RCC 7860 (cell line): Measurements from ENCODE around the gene SLC24A3.

Experiments
- DNase-seq: peaks from one replicate; pipeline ENCODE4 v3.0.0-alpha.2; 2015; ENCODE audit warnings: low spot score
- FAIRE-seq: peaks from 2 replicates; lab custom pipeline; 2012; peaks lifted over from hg19 to GRCh38; lab: Jason Lieb, UNC

Gene SLC24A3

DNA sequence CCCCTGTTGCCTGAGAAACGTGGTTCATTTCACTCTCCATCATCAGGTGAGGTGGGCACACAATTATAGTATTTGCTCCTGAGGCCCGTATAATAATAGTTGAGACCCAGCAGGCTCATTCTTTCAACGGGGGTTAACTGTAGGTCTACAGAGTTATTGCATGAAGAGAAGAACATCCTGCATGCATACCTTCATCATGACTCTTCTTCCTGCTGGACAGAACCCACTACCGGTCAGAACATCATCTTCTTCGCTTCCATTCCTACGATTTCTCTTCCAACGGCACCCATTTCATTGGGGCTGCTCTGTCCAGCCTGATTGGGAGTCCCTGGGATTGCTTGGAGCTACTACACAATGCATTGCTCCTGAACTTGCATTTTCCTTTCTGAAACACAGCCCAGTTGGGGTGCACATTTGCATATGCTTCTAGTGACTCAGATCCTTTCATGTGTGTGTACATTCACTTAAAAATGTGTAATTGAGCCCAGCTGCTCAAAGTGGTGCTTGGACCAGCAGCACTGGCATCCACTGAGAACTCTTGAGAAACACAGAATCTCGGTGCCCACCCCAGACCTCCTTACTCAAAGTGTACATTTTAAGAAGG lies 57.4 kb downstream of the SLC24A3 start:
- FAIRE-seq (no peak), DNase-seq (no peak)

DNA sequence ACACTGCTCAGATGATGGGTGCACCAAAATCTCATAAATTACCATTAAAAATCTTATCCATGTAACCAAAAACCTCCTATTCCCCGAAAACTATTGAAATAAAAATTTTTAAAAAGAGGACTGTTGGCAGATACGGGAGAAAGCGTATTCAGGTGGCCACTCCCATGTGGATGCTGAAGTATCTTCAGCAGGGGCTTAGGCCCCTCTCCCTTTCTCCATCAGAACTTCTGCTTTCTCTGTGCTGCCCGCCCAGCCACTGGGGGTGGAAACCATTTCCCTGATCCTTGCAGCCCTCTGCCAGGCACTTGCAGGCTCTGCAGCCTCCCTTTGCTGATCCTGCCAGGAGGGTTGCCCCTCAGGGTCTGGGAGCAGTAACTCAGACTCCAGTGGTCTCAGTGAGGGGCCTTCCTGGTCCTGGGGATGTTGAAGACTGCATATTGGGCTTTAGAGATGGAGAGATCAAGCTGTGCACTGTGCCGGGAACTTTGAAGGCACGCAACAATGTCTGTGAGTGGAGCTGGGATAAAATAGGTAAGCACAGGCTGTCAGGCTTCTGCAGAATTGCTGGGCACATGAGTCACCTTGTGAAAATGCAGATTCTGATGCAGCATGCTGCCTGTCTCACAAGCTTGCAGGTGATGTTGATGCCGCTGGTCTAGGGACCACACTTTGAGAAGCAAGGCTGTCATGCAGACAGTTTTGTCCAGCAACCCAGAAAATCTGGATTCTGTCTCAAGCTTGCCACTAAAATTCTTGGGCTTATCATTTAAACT lies 59.6 kb downstream of the SLC24A3 start:
- no peak for FAIRE-seq

DNA sequence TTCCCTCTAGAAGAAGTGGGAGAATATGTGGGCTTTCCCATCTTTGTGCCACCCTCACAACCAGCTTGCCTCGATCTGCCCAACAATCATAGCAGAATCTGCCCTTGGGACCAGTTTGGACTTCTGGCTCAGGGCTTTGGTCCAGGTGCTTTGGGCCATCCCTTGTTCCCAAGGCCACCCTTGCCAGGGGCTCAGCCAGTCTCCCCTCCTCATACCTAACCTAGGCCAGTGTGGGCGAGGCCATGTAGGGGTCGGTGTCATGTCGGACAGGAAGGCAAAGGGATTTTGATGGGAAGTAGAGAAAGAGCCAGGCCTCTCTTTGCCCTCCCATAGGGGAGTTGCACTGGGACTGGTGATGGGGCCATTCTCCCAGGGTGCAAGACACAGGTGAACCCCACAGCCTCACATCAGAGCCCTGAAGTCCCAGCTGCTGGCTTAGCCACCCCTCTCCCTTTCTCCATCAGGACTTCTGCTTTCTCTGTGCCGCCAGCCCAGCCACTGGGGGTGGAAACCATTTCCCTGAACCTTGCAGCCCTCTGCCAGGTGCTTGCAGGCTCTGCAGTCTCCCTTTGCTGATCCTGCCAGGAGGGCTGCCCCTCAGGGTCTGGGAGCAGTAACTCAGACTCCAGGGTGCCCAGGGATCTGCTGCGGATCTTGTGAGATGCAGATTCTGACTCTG lies 60.7 kb downstream of the SLC24A3 start:
- FAIRE-seq (no peak), DNase-seq (no peak)

More for the DNA sequence above, 59.6 kb downstream of the SLC24A3 start:
- DNase-seq, result no peak

DNA sequence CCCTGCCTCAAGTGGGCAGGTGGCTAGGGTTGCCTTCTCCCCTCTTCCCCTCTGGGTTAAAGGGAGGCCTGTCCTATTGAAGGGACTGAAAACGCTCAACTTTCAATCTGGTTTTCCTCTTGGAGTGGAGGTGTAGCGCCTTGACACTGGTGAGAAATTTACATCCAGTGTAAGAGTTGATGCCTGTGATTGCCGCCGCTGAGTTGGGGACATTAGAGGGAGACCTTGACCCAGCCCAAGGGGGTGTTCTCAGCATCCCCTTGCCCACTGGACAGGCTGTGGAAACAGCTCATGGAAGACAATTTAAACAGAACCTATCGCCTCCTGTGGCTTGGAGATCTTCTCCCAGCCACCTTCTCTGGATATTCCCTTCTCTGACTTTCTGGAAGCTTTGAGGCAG lies 61.6 kb downstream of the SLC24A3 start:
- FAIRE-seq (no peak), DNase-seq (no peak)

DNA sequence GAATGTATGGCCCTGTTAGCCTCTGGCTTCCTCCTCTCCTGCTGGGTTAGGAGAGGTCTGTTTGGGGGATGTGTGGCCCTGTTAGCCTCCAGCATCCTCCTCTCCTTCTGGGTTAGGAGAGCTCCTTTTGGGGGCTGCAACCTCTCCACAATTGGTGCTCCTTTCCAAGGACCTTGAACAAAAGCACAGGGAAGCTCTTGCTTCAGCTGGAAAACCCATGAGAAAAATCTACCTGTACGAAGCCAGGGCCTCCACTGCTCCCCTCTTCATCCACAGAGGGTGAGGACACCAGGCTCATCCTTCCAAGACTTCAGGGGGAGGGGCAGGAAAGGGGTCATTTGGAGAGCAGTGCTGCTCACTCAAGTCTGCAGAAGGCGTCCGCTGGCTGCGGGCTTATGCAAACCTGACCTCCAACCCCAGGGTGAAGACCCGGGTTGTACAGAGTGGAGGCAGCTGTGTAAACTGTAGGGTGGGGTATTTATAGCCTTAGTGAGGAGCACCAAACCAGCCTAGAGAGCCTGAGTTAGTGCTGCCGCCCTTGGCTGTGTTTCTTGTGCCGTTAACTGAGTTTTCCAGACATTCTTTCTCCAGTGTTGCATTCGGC lies 62.1 kb downstream of the SLC24A3 start:
- no peak for FAIRE-seq
- no peak for DNase-seq

DNA sequence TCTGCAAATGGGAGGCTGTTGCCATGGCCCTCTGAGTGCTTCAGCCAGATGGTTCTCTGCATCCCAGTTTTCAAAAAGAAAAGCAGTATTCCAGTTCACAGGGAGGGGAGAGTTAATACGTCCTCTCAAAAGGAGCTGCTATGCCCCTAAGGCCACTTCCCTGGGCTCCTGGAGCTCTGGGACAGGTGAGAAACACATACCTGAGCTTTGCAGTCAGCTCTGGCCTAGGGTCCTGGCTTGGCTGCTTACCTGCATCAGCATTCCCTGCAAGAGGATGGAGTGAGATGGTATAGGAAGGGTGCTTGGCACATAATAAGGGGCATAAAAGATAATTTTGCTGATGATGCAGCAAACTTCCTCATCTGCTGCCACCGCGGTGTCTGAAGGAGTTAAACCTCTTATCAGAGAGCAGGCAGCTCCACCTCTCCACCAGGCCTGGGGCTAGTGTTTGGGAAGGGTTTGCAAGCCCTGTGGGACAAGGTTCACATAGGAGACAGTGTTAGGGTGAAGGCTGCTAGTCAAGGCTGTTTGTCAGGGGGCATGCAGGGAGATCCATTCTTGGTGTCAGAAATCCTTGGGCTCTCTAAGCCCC lies 62.7 kb downstream of the SLC24A3 start:
- DNase-seq, result no peak
- no peak for FAIRE-seq

DNA sequence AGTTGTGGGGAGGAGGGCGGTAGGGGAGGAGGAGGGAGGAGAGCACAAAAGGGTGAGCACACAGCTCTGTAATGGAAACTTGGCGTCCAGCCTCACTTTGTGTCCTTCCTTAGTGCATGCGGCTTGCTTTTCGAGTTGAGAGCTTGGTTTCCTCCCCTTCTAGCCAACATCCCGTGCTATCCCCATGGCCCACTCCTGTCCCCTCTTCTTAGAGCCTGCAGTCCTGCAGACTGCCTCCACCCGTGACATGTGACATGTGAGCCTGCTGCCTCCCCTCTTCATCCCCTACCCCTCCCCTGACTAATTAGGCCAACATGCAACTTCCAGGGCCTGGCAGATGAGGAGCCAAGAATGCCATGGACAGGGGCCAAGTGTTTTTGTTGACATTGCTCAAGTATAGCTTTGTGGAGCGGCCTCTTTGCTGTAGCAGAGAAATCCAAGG lies 63.2 kb downstream of the SLC24A3 start:
- DNase-seq (no peak), FAIRE-seq (no peak)

DNA sequence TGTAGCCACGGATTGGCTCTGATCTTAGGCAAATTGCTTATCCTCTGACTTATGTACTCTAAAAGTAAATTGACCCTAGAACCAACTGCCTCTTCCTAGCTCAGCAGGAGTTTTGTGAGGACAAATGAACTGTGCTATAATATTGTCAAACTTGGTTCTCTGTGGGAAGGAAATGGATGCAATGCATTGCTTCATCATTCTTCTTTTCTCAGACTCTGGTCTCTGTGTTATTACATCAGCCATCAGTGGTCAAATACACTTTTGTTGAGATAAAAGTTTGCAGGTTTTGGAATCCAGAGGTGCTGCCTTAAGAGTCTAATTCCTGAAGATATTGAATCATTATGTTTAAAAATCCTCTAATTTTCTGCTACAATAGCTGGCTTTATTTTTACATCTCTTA lies 64.9 kb downstream of the SLC24A3 start:
- FAIRE-seq (no peak), DNase-seq (no peak)

DNA sequence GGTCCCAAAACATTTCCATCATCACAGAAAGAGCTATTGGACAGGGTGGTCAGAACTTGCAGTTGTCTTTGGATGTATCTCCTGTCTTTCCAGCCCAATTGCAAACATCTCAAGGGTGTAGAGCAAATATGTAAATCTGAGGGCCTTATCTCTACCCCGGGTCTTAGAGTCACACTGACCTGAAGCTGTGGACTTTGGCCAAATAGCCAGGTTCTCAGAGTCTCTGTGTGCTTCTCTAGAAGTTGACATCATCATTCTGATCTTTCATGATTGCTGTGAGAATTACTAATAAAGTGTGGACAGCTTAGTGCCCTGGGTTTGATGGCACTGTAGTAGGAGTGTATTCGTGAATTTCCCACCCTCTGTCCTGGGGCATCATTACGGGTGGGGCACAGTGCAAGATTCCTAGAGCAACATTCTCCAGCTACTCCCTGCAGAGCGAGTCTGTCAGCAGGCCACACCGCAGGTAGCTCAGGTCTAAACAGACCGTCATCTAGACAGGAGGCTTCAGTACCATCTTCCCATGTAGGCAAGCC lies 71.1 kb downstream of the SLC24A3 start:
- FAIRE-seq, result no peak
- no peak for DNase-seq

DNA sequence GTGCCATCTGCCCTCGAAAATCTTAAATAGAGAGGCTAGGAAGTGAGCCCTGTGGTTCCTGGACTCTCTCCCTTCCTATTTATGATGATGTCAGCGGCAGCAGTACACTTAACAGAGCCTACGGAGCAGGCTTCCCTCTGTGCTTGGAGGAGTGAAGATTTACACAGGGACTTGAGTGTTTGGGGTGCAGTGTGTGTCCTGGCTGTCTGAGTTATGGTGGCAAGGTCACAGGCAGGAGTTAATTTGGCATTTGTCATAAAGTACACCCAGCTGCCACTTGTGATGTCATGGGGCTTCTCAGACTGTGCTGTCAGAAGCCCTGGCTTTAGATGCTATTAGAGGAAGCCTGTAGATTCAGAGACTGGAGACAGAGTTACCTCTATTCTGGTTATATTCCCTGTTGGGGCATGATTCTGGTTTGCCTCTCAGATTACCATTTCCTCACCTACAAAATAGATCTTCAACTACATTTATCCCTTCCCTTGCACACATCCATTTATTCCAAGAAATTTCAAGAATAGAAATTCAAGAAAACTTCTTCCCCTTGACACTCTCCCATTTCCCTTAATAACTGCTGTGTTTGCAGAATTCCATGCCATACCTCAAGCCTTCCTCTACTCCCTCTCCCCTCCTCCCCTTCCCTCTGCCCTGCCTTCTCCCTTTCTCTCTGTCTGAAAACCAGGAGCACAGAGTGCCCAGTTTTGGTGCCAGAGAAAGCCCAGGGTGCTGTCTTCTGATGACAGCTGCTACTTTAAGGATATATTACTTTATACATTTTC lies 72.1 kb downstream of the SLC24A3 start:
- FAIRE-seq, result no peak
- no peak for DNase-seq

DNA sequence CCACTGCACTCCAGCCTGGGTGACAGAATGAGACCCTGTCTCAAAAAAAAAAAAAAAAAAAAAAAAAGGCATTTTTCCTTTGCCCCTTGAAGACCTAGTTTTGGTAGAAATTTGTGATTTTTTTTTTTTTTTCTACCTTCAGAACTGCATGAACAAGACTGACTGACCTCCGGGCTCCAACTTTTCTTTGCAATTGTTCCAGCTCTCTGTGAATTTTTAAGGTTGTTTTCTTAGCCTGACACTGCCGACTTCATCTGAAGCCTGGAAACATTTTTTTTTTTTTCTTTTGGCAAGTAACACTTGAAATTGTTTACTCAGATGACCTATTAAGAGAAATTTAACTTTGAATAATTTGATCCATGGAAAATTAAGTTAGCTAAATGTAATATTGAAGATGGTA lies 73.0 kb downstream of the SLC24A3 start:
- DNase-seq (no peak), FAIRE-seq (no peak)

DNA sequence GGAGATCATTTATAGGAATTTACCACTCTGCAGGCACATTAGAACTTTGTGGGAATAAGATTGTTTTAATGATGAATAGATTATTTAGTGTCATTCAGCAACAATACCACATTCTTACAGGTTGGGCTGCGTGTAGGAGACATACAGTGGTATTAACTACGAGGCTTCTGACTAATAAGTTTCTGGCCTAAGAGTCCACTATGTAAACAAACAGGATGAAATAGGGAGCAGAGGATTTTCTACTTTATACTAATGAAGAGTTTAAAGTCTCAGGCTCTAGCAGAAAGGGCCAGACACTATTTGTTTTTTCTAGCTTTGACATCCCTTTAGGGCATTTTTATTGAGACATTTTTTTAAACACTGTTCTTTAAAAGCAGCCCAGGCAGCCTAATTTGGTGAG lies 75.6 kb downstream of the SLC24A3 start:
- FAIRE-seq (no peak), DNase-seq (no peak)

DNA sequence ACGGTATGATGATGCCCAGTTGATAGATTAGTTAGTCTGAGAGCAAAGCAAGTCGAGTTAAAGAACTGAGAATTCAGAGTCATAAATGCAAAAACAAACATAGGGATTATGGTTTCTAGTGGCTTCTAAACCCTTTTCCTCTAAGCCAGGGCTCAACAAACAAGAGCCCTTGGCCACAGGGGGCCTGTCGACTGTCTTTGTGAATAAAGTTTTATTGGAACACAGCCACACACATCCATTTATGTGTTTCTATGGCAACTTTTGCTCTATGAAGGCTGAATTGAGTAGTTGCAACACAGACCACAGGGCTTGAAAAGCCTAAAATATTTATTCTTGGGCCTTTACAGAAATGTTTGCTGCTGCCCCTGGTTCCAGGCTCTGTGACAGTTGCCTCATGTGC lies 76.2 kb downstream of the SLC24A3 start:
- DNase-seq (no peak), FAIRE-seq (no peak)

DNA sequence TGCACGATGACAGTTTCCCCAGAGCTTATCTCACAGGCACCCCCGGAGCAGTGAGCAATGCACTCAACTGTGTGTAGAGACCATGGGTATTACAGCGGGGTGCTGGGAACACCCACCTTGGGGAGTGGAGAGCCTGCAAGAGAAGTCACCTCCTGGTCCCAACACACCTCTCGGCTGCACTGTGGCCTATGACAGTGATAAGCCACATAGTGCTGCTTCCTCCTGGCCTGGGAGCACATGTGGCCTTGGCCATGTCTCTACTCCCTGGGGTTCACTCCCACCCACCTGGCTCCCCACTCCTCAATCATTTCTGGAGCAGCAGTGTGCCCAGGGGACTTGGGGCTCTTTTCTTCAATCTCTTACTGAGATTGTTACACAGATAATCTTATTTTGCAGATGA lies 77.0 kb downstream of the SLC24A3 start:
- DNase-seq, result no peak
- FAIRE-seq, result no peak

DNA sequence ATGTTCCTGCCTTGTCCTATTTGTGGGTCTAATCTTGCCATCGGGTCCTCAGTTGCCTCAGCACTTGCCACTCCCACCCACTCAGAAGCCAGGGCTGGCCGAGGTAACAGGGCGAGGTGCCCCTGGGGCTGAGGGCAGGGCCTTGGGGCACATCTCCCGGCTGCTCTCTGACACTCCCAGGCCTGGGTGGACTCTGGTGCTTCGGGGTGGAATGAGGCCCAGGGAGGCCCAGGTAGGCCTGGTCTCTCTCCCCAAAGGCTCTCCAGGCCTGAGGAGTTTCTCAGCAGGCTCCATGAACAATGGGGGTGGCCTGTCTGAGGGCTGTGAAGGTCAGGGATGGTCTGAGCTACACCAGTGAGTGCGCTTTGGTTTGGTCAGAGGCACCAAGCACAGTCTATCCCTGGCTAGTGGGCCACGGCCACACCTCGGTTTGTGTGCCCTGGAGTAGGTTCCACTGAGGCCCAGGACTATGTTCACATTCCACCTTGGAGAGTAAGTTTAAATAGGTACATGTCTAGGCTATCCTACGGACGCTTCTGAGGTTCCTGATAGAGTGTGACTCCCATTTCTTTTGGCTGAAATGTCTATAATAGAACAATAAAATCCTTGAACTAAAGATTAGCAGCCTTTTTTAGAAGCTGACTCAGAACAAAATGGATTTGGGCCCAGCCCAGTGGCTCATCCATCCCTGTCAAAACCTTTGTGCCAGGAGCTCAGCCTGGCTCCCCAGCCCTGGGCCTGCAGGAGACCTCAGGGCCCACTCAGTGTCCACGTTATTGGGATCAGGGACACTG lies 78.8 kb downstream of the SLC24A3 start:
- DNase-seq (no peak), FAIRE-seq (no peak)

DNA sequence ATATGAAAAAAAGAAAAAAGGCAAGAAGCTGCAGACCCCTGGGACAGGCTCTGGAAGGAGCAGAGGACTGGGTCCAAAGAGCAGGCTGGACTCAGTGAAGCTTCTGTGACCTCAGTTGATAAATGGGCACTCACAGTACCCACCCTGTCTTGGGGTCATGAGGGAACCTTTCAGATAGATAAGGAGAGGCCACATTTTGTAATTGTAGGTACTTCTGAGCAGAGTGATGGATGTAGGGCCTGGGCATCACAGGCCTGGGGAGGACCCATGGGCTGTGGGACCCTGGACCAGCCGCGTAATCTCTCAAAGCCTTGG lies 79.3 kb downstream of the SLC24A3 start:
- no peak for FAIRE-seq
- no peak for DNase-seq

DNA sequence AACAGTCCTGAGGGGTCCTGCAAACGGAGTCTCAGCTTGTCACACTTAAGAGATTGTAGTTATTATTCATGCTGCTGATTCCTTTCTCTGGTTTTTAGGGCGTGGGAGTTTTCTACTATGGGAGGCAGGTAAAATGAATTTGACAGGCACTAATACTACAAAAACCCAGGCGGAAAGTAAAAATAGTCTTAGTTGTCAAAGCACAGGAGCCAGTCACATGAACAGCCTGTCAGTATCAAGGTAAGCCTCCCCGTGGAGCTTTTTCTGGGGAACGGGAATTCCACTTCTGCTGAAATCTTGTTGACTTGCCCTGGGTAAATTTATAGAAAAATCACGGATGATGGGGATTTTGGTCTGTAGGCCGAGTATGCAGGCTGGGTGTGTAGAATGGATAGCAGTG lies 79.8 kb downstream of the SLC24A3 start:
- DNase-seq, result no peak
- FAIRE-seq, result no peak

DNA sequence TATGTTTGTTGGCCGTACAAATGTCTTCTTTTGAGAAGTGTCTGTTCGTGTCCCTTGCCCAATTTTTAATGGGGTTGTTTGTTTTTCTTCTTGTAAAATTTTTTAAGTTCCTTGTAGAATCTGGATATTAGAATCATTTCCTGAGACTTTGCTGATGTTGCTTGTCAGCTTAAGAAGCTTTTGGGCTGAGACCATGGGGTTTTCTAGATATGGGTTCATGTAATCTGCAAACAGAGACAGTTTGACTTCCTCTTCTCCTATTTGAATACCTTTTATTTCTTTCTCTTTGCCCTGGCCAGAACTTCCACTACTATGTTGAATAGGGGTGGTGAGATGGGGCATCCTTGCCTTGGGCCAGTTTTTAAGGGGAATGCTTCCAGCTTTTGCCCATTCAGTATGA lies 82.6 kb downstream of the SLC24A3 start:
- DNase-seq, result no peak
- no peak for FAIRE-seq

DNA sequence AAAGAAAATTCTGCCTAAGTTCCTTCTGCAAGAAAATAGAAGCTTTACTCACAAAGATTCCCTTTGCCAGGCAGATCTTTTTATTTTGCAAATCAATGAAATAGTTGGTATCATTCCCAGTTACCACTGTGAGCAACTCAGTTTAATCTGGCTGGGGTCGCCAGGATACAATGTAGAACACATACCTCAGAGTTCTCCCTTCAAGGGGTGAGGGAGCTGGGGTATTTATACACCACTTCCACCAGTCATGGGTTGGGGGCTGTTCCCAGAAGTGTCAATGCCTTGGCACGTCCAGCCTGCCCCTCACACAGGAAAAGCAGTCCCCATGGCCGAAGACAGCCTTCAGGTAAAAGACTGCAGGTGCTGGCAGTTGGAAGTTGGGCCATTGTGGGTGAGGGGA lies 86.2 kb downstream of the SLC24A3 start:
- no peak for DNase-seq
- no peak for FAIRE-seq

DNA sequence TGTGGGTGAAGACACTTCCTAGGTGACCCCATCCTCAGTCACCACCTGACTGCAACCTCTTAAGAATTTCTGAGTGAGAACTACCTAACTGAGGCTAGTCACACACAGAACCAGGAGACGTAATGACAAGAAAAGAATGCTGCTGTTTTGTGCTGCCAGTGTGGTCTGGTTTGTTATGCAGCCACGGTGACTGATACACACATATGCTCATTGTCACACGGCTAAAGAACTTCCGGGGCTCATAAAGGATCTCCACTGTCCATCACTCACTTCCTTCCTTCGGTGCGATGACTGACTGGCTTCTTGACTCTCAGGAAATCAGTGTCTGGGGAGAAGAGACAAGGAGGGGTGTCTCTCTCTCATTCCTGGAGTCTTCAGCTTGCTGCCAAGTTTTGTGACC lies 88.0 kb downstream of the SLC24A3 start:
- DNase-seq (no peak), FAIRE-seq (no peak)
